Neuronal stem cell (in vitro differentiated cells): ENCODE results near the gene PPP2R5E.

ENCODE experiments used
- DNase-seq: peaks from one replicate; pipeline ENCODE4 v3.0.0-alpha.2; 2013; ENCODE audit warnings: low spot score
- H2AFZ ChIP-seq: one replicate; pipeline ENCODE4 v1.6.1; 2013; ENCODE audit warnings: mild to moderate bottlenecking, low read length, inconsistent platforms
- H2AK5ac ChIP-seq: 2 replicates; pipeline ENCODE4 v1.6.1; 2013; ENCODE audit warnings: low read depth, mild to moderate bottlenecking, inconsistent platforms, low read length, moderate library complexity, mixed read lengths
- H2BK120ac ChIP-seq: 2 replicates; pipeline ENCODE4 v1.6.1; 2013; ENCODE audit warnings: low read depth, mild to moderate bottlenecking, inconsistent platforms, low read length, moderate library complexity, mixed read lengths
- H2BK12ac ChIP-seq: one replicate; pipeline ENCODE4 v1.6.1; 2013; ENCODE audit warnings: low read length, inconsistent platforms
- H2BK15ac ChIP-seq: 2 replicates; pipeline ENCODE4 v1.6.1; 2013; ENCODE audit warnings: mild to moderate bottlenecking, low read length, inconsistent platforms, mixed read lengths
- H2BK5ac ChIP-seq: one replicate; pipeline ENCODE4 v1.6.1; 2013; ENCODE audit warnings: inconsistent platforms, mild to moderate bottlenecking, low read length, moderate library complexity
- H3K14ac ChIP-seq: one replicate; pipeline ENCODE4 v1.6.1; 2013; ENCODE audit warnings: low read length, inconsistent platforms
- H3K18ac ChIP-seq: 2 replicates; pipeline ENCODE4 v1.6.1; 2013; ENCODE audit warnings: low read length, inconsistent platforms
- H3K23ac ChIP-seq: 2 replicates; pipeline ENCODE4 v1.6.1; 2013; ENCODE audit warnings: low read depth, mild to moderate bottlenecking, mixed read lengths, low read length, inconsistent platforms; ENCODE audit not compliant: poor library complexity
- H3K27ac ChIP-seq: replicated peaks from 3 replicates; pipeline ENCODE4 v1.5.1; 2013; ENCODE audit warnings: low read length, inconsistent platforms
- H3K27me3 ChIP-seq, 3 experiments: 2 replicates each; pipeline ENCODE4 v1.6.1; 2013; ENCODE audit warnings: low read length in 3 of 3, mild to moderate bottlenecking in 2 of 3, inconsistent platforms in 1 of 3, low read depth in 1 of 3, mixed read lengths in 1 of 3, moderate library complexity in 1 of 3; ENCODE audit not compliant: control insufficient read depth in 3 of 3, insufficient read depth in 3 of 3
- H3K36me3 ChIP-seq, 2 donors: replicated peaks in 1 of 2; 2 replicates each; pipeline ENCODE4 v1.6.1; 2013; ENCODE audit warnings: low read length in 2 of 2; ENCODE audit not compliant: control insufficient read depth in 2 of 2, insufficient read depth in 2 of 2
- H3K4ac ChIP-seq: 2 replicates; pipeline ENCODE4 v1.6.1; 2013; ENCODE audit warnings: inconsistent platforms, mild to moderate bottlenecking, low read length, moderate library complexity
- H3K4me1 ChIP-seq, 2 donors: 1 replicate in 1 of 2; 2 replicates in 1 of 2; pipeline ENCODE4 v1.6.1; 2013; ENCODE audit warnings: low read length in 2 of 2, low read depth in 1 of 2; ENCODE audit not compliant: control insufficient read depth in 2 of 2, insufficient read depth in 1 of 2
- H3K4me2 ChIP-seq: one replicate; pipeline ENCODE4 v1.6.1; 2013; ENCODE audit warnings: mild to moderate bottlenecking, low read length, inconsistent platforms; ENCODE audit not compliant: insufficient read depth, poor library complexity, severe bottlenecking
- H3K4me3 ChIP-seq, 2 donors: 2 replicates each; pipeline ENCODE4 v1.5.1; 2013; ENCODE audit warnings: low read length in 2 of 2, mild to moderate bottlenecking in 2 of 2, inconsistent platforms in 1 of 2, moderate library complexity in 1 of 2
- H3K79me1 ChIP-seq: one replicate; pipeline ENCODE4 v1.6.1; 2013; ENCODE audit warnings: low read depth, mild to moderate bottlenecking, inconsistent platforms, low read length, moderate library complexity
- H3K9ac ChIP-seq: one replicate; pipeline ENCODE4 v1.6.1; 2013; ENCODE audit warnings: mild to moderate bottlenecking, low read depth, low read length, inconsistent platforms; ENCODE audit not compliant: poor library complexity
- H3K9me3 ChIP-seq, 2 donors: replicated peaks in 1 of 2; 2 replicates each; pipeline versions ENCODE3 to v1.6.1; 2013; ENCODE audit warnings: low read length in 2 of 2, mild to moderate bottlenecking in 2 of 2, inconsistent platforms in 1 of 2, low read depth in 1 of 2, mixed read lengths in 1 of 2, moderate library complexity in 1 of 2; ENCODE audit not compliant: control insufficient read depth in 2 of 2, insufficient read depth in 1 of 2
- H4K8ac ChIP-seq: one replicate; pipeline ENCODE4 v1.6.1; 2013; ENCODE audit warnings: low read depth, mild to moderate bottlenecking, inconsistent platforms, low read length, moderate library complexity
- H4K91ac ChIP-seq: one replicate; pipeline ENCODE4 v1.6.1; 2013; ENCODE audit warnings: low read length, low read depth, mild to moderate bottlenecking, inconsistent platforms; ENCODE audit not compliant: poor library complexity
- WGBS, 2 donors: extraction: QIAGEN DNeasy Blood & Tissue Kit; methylation state at CpG; one replicate each; pipeline ENCODE4 v1.1.7; 2013; ENCODE audit warnings: missing lambda C conversion rate in 2 of 2, mixed read lengths in 1 of 2; ENCODE audit not compliant: insufficient read length in 2 of 2, insufficient replicate concordance in 1 of 2; ENCODE audit errors: extremely low coverage in 2 of 2; 5-methylcytosine and 5-hydroxymethylcytosine counted together

The PPP2R5E gene

DNA sequence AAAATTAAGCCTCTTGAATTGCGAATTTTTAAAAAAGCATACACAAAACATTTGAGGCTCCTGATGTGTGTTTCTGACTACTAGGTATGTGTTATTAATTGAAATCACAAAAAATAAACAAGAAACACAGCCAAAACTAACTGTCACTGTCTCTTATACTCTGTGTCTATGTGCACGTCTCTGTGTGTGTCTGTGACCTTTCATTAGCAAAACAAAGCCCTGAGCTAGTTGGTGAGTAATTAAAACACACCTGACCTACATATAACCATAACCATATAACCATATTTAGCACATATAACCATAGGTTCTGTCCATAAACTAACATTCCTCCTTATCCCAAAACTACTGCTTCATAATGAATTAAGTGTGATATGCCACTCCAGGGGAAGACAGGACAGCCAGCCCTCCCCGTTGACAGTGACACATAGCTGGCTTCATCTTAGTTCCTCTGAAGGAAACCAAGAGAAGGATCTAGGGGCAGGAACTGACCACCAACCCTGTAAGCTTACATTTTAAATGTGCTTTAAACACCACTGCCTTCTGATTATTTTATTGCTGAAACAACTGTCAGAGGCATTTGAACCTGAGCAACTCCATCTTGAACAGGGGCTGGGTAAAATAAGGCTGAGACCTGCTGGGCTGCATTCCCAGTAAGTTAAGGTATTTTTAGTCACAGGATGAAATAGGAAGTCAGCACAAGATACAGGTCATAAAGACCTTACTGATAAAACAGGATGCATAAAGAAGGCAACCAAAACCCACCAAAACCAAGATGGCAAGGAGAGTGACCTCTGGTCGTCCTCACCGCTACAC is 106.7 kb downstream of the PPP2R5E start:
- Histone ChIP-seq H3K9ac (no peak overlapping the region), H3K4ac (no peak overlapping the region), H2AK5ac (no peak overlapping the region), H3K36me3 (peaks cover 0 to 8% of the 10 kb centered on the region in 2 donors), H3K4me2 (no peak overlapping the region), H2BK12ac (no peak overlapping the region), H2BK120ac (no peak overlapping the region), H2BK5ac (no peak overlapping the region), H2AFZ (no peak overlapping the region), H4K91ac (no peak overlapping the region), H3K14ac (no peak overlapping the region), H3K18ac (no peak overlapping the region), H3K4me1 (peaks cover 6 to 11% of the 10 kb centered on the region in 2 donors), H3K27ac (no peak overlapping the region), H2BK15ac (no peak overlapping the region), H4K8ac (no peak overlapping the region), H3K23ac (no peak overlapping the region), H3K9me3 (peaks cover 0 to 2% of the 10 kb centered on the region in 2 donors), H3K27me3 (no peaks in the 10 kb centered on the region), H3K79me1 (no peaks in the 10 kb centered on the region), H3K4me3 (no peak overlapping the region)
- WGBS, 2 donors = no CpG with 5 or more reads among the region's 5 CpGs
- no peak for DNase-seq

DNA sequence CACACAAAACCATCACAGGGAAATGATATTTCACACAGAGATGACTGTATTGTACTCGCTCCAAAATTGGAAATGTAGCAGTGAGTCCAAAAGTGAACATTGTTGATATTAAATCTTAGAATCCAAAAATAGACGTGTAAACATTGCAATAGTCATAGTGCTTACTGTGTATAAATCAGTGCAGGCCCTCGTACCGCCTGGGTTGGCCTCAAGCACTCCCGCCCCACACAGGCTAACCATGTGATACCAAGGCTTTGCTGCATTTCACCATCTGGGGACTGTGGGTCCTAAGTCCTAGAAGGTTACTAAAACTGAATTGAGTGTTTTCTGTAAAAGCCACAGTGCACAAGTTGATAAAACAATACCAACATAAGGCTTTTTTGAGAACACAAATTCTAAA is 107.3 kb downstream of the PPP2R5E start:
- Histone ChIP-seq H3K36me3 (peaks cover 0 to 3% of the 10 kb centered on the region in 2 donors), H3K4me3 (no peak overlapping the region), H3K9me3 (no peaks in the 10 kb centered on the region), H3K9ac (no peak overlapping the region), H4K91ac (no peak overlapping the region), H3K79me1 (no peaks in the 10 kb centered on the region), H3K4me2 (no peak overlapping the region), H2BK12ac (no peak overlapping the region), H3K27me3 (no peaks in the 10 kb centered on the region), H3K23ac (no peak overlapping the region), H4K8ac (no peak overlapping the region), H2AFZ (no peak overlapping the region), H3K27ac (no peak overlapping the region), H3K18ac (no peak overlapping the region), H2BK5ac (no peak overlapping the region), H2BK120ac (no peak overlapping the region), H3K4ac (no peak overlapping the region), H3K4me1 (peaks cover 6 to 11% of the 10 kb centered on the region in 2 donors), H3K14ac (no peak overlapping the region), H2BK15ac (no peak overlapping the region), H2AK5ac (no peak overlapping the region)
- no peak for DNase-seq
- WGBS, 2 donors = no CpG with 5 or more reads among the region's 5 CpGs

DNA sequence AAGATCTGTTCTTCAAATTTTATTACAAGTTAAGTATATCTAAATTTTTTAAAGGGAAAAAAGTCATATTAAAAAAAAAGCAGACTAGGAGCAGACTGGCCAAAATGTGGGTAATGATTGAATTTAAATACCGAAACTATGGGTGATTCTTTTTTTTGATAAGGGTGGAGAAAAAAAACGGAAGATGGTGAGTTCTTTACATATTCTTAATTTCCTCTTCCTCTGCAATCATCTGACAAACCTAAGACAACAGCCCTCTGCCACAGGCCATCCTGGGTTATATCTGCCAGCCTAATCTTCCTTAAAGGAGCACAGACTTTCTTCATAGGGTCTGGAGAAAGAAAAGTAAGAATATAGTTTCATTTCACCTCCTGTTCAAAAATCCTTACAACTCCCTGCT is 108.0 kb downstream of the PPP2R5E start:
- no peak for DNase-seq
- Histone ChIP-seq H3K9me3 (no peaks in the 10 kb centered on the region), H3K36me3 (peaks cover 0 to 3% of the 10 kb centered on the region in 2 donors), H2AFZ (no peak overlapping the region), H3K79me1 (no peaks in the 10 kb centered on the region), H3K4ac (no peak overlapping the region), H3K4me1 (peaks cover 6 to 11% of the 10 kb centered on the region in 2 donors), H3K27me3 (no peaks in the 10 kb centered on the region), H3K14ac (no peak overlapping the region), H3K27ac (no peak overlapping the region), H2BK15ac (no peak overlapping the region), H4K91ac (no peak overlapping the region), H3K23ac (no peak overlapping the region), H3K9ac (no peak overlapping the region), H2BK12ac (no peak overlapping the region), H3K4me3 (no peak overlapping the region), H2AK5ac (no peak overlapping the region), H4K8ac (no peak overlapping the region), H3K4me2 (no peak overlapping the region), H2BK120ac (no peak overlapping the region), H3K18ac (no peak overlapping the region), H2BK5ac (no peak overlapping the region)
- no CpG with 5 or more reads among the region's 2 CpGs for WGBS, 2 donors

DNA sequence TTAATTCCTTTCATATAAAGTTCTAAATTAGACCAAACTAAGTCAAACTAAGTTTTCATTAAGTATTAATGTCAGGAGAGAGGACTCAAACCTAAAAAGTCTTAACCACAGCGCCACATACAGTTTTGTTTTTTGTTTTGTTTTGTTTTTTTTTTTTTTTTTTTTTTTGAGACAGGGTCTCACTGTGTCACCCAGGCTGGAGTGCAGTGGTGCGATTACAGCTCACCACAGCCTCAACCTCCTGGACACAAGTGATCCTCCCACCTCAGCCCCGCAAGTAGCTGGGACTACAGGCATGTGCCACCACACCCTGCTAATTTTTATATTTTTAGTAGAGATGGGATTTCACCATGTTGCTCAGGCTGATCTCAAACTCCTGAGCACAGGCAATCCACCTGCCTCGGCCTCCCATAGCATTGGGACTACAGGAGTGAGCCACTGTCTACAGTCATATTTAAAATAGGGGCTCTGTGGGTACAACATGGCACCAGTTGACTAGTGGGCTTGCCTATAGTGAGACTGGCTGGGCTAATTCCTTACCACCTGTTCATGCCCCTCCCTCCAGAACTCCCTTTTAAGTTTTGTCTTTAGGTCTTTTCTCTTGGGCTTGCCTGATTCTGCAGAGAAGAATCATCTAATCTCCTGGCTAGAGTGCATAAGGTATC is 110.2 kb downstream of the PPP2R5E start:
- Histone ChIP-seq H3K27ac (no peak overlapping the region), H3K4me3 (no peak overlapping the region), H2AK5ac (no peak overlapping the region), H3K9ac (no peak overlapping the region), H2BK15ac (no peak overlapping the region), H2AFZ (no peak overlapping the region), H3K4me2 (no peak overlapping the region), H3K4ac (no peak overlapping the region), H2BK5ac (no peak overlapping the region), H3K27me3 (no peaks in the 10 kb centered on the region), H3K14ac (no peak overlapping the region), H2BK12ac (no peak overlapping the region), H4K8ac (no peak overlapping the region), H2BK120ac (no peak overlapping the region), H3K79me1 (no peaks in the 10 kb centered on the region), H3K18ac (no peak overlapping the region), H4K91ac (no peak overlapping the region), H3K9me3 (peaks cover 0 to 3% of the 10 kb centered on the region in 2 donors), H3K4me1 (peaks cover 6 to 10% of the 10 kb centered on the region in 2 donors), H3K23ac (no peak overlapping the region), H3K36me3 (no peaks in the 10 kb centered on the region)
- no peak for DNase-seq
- no CpG with 5 or more reads among the region's 4 CpGs for WGBS, 2 donors
